NCI-H146 treated with DMSO at 0.1 percent for 48 hours (cell line): Measurements from ENCODE around the gene DCLRE1C.
"Not testable (repeated sequence)": the region's sequence is repeated elsewhere in the genome, so short reads cannot be mapped to it uniquely, and the experiment has no call there.

Experiments
- DNase-seq: peaks from one replicate; lab custom pipeline; 2025; ENCODE audit not compliant: unreplicated experiment; lab: John Stamatoyannopoulos, UW

The DCLRE1C gene

GRCh38 chr10:14954001-14954770, at the start of gene DCLRE1C:
Gene DCLRE1C (minus strand): TSS chr10:14954096. CDS start chr10:14954010, 86 bp downstream.
- peak; percentile 98 for DNase-seq

- no peak for DNase-seq
Observed at GRCh38 chr10:14995964-14996565, 42.2 kb upstream of the DCLRE1C start.

- DNase-seq: not testable (repeated sequence)
Observed at GRCh38 chr10:14993500-14994455, 39.9 kb upstream of the DCLRE1C start.

- not testable (repeated sequence) for DNase-seq
Observed at GRCh38 chr10:14992336-14992735, 38.4 kb upstream of the DCLRE1C start.

GRCh38 chr10:14991035-14991749, 37.3 kb upstream of the DCLRE1C start:
- DNase-seq: not testable (repeated sequence)

GRCh38 chr10:14989552-14989951, 35.7 kb upstream of the DCLRE1C start:
- DNase-seq: not testable (repeated sequence)

- no peak for DNase-seq
Observed at GRCh38 chr10:14982744-14983143, 28.8 kb upstream of the DCLRE1C start.

- no peak for DNase-seq
Observed at GRCh38 chr10:14975672-14976273, 21.9 kb upstream of the DCLRE1C start.

GRCh38 chr10:14974153-14974998, 20.5 kb upstream of the DCLRE1C start:
- DNase-seq: not testable (repeated sequence)

- no peak for DNase-seq
Observed at GRCh38 chr10:14971867-14972448, 18.1 kb upstream of the DCLRE1C start.

- DNase-seq: no peak
Observed at GRCh38 chr10:14967897-14968296, 14.0 kb upstream of the DCLRE1C start.

GRCh38 chr10:14959221-14960057, 5.5 kb upstream of the DCLRE1C start, which contains the start of gene MEIG1:
Gene MEIG1 (plus strand): TSS chr10:14959388. CDS start chr10:14966469, 7,081 bp downstream.
- DNase-seq: peak; percentile 97

- DNase-seq: no peak
Observed at GRCh38 chr10:14958872-14959220, 5.0 kb upstream of the DCLRE1C start.

GRCh38 chr10:14954934-14955333, 1.0 kb upstream of the DCLRE1C start:
- DNase-seq: no peak

GRCh38 chr10:14953424-14954000, 384 bp downstream of the DCLRE1C start:
- DNase-seq: peak; percentile 67

GRCh38 chr10:14952851-14953423, 959 bp downstream of the DCLRE1C start:
- peak; percentile 79 for DNase-seq

- no peak for DNase-seq
Observed at GRCh38 chr10:14949291-14949690, 4.6 kb downstream of the DCLRE1C start.
